ENCODE data around the gene CDH23.

Gene CDH23

GRCh38 chr10:71812913-71813590, 416.3 kb downstream of the CDH23 start:
- H3K4me3 ChIP-seq (ENCODE audit: low read depth, low read length): no peak overlapping the region
- in situ Hi-C loops (cut with HindIII; ENCODE audit: low sequenced_read_pairs): no loop called here
- DNase-seq (ENCODE audit: low read depth, low spot score): no peak
- TF ChIP-seq CTCF (IDR thresholded peaks at IDR 0.05; ENCODE audit: low read depth, low read length): no peak

- no peak overlapping the region for H3K4me3 ChIP-seq (ENCODE audit: low read depth, low read length)
- no peak for DNase-seq (ENCODE audit: low read depth, low spot score)
- TF ChIP-seq CTCF (IDR thresholded peaks at IDR 0.05; ENCODE audit: low read depth, low read length): no peak
- in situ Hi-C loops (cut with HindIII; ENCODE audit: low sequenced_read_pairs): no loop called here
Observed at GRCh38 chr10:71814922-71815411, 418.2 kb downstream of the CDH23 start.

- in situ Hi-C loops (cut with HindIII; ENCODE audit: low sequenced_read_pairs): no loop called here
- TF ChIP-seq CTCF (IDR thresholded peaks at IDR 0.05; ENCODE audit: low read depth, low read length): no peak
- no peak for DNase-seq (ENCODE audit: low read depth, low spot score)
- H3K4me3 ChIP-seq (ENCODE audit: low read depth, low read length): no peak overlapping the region
Observed at GRCh38 chr10:71815515-71816130, 418.9 kb downstream of the CDH23 start.

GRCh38 chr10:71816421-71816851, 419.7 kb downstream of the CDH23 start:
- no peak for TF ChIP-seq CTCF (IDR thresholded peaks at IDR 0.05; ENCODE audit: low read depth, low read length)
- in situ Hi-C loops (cut with HindIII; ENCODE audit: low sequenced_read_pairs): no loop called here
- DNase-seq (ENCODE audit: low read depth, low spot score): no peak
- H3K4me3 ChIP-seq (ENCODE audit: low read depth, low read length): no peak overlapping the region

- DNase-seq (ENCODE audit: low read depth, low spot score): no peak
- in situ Hi-C loops (cut with HindIII; ENCODE audit: low sequenced_read_pairs): no loop called here
- H3K4me3 ChIP-seq (ENCODE audit: low read depth, low read length): no peak overlapping the region
- TF ChIP-seq CTCF (IDR thresholded peaks at IDR 0.05; ENCODE audit: low read depth, low read length): no peak
Observed at GRCh38 chr10:71816936-71817618, 420.4 kb downstream of the CDH23 start.

- TF ChIP-seq CTCF (IDR thresholded peaks at IDR 0.05; ENCODE audit: low read depth, low read length): no peak
- in situ Hi-C loops (cut with HindIII; ENCODE audit: low sequenced_read_pairs): no loop called here
- DNase-seq (ENCODE audit: low read depth, low spot score): no peak
- H3K4me3 ChIP-seq (ENCODE audit: low read depth, low read length): no peak overlapping the region
Observed at GRCh38 chr10:71817831-71818655, 421.3 kb downstream of the CDH23 start.

Data from astrocyte of the spinal cord (primary cell).